HepG2 (cell line): ENCODE data around the gene MAPKAPK3.

ENCODE experiments used
- CBFB ChIP-seq: sonication (generic); formaldehyde crosslinking; IDR thresholded peaks from 2 replicates; pipeline ENCODE4 v1.4.0; 2020; ENCODE audit warnings: missing genetic modification reagents
- EP300 ChIP-seq, 3 experiments: sonication (generic) in 1 of 3; formaldehyde crosslinking in 1 of 3; IDR thresholded peaks; 2 replicates each; pipeline versions ENCODE4 v1.5.1 to v1.6.1; 2011 to 2020; ENCODE audit warnings: low read depth in 2 of 3, low read length in 2 of 3, borderline replicate concordance in 1 of 3, improper control_type of control experiment in 1 of 3, mild to moderate bottlenecking in 1 of 3, missing genetic modification reagents in 1 of 3, moderate library complexity in 1 of 3
- GLI4 ChIP-seq: sonication (generic); formaldehyde crosslinking; IDR thresholded peaks from 2 replicates; pipeline ENCODE4 v1.5.1; 2020; ENCODE audit warnings: missing genetic modification reagents, mild to moderate bottlenecking, moderate library complexity, borderline replicate concordance
- KDM5A ChIP-seq: fragments of 200-600 bp; sonication (generic); IDR thresholded peaks from 2 replicates; pipeline ENCODE4 v1.7.0; 2018; ENCODE audit warnings: antibody characterized with exemption, mild to moderate bottlenecking, low read length, borderline replicate concordance
- NFKB2 ChIP-seq: sonication (generic); formaldehyde crosslinking; IDR thresholded peaks from 2 replicates; pipeline ENCODE4 v1.4.0; 2020; ENCODE audit warnings: missing genetic modification reagents, borderline replicate concordance
- POLR2A ChIP-seq, 2 experiments: IDR thresholded peaks; 2 replicates each; pipeline ENCODE4 v1.6.1; 2011; ENCODE audit warnings: low read depth in 2 of 2, low read length in 2 of 2, mild to moderate bottlenecking in 1 of 2, moderate library complexity in 1 of 2; ENCODE audit not compliant: insufficient read depth in 1 of 2
- SP1 ChIP-seq, 2 experiments: fragments of 450-650 bp in 1 of 2; sonication (generic) in 1 of 2; formaldehyde crosslinking in 1 of 2; IDR thresholded peaks; 2 replicates each; pipeline versions ENCODE4 v1.4.0 to v1.6.1; 2016 to 2020; ENCODE audit warnings: missing genetic modification reagents in 1 of 2
- ZNF274 ChIP-seq: sonication (generic); formaldehyde crosslinking; IDR thresholded peaks from 2 replicates; pipeline ENCODE4 v1.5.1; 2020; ENCODE audit warnings: mild to moderate bottlenecking, missing genetic modification reagents
- TF ChIP-seq, protein P1 (sequence below): sonication (generic); formaldehyde crosslinking; IDR thresholded peaks from 2 replicates; pipeline ENCODE4 v1.5.0; 2020; ENCODE audit warnings: mild to moderate bottlenecking, missing genetic modification reagents, moderate library complexity
- TF ChIP-seq, protein P2 (sequence below): IDR thresholded peaks from 2 replicates; pipeline ENCODE4 v1.6.1; 2012; ENCODE audit warnings: inconsistent platforms
- TF ChIP-seq, protein P3 (sequence below): sonication (generic); formaldehyde crosslinking; IDR thresholded peaks from 2 replicates; pipeline ENCODE4 v1.4.0; 2020; ENCODE audit warnings: mild to moderate bottlenecking, missing genetic modification reagents

DNA sequence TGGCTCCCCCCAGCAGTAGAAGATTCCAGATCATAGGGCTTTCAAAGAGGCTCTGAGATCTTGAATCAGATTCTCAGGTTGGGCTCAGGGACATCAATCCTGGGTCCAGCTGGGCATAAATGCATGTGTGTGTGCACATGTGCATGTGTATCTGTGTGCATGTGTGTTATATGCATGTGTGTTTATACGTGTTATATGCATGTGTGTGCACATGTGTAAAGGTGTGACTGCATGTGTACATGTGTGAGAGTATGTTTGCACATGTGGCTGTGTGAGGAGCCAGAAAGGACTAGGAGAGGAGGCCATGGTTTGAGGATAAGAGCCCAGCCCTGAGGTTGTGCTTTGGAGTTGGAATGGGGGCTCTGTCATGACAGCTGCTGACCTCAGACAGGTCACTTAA lies 1.8 kb upstream of the MAPKAPK3 start:
- TF ChIP-seq CBFB, result no peak
- TF ChIP-seq SP1 (IDR thresholded peaks at IDR 0.05), result no peak
- TF ChIP-seq SP1 (CRISPR knock-in tag; IDR thresholded peaks at IDR 0.05), result no peak
- TF ChIP-seq, protein P1, sequence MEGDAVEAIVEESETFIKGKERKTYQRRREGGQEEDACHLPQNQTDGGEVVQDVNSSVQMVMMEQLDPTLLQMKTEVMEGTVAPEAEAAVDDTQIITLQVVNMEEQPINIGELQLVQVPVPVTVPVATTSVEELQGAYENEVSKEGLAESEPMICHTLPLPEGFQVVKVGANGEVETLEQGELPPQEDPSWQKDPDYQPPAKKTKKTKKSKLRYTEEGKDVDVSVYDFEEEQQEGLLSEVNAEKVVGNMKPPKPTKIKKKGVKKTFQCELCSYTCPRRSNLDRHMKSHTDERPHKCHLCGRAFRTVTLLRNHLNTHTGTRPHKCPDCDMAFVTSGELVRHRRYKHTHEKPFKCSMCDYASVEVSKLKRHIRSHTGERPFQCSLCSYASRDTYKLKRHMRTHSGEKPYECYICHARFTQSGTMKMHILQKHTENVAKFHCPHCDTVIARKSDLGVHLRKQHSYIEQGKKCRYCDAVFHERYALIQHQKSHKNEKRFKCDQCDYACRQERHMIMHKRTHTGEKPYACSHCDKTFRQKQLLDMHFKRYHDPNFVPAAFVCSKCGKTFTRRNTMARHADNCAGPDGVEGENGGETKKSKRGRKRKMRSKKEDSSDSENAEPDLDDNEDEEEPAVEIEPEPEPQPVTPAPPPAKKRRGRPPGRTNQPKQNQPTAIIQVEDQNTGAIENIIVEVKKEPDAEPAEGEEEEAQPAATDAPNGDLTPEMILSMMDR (CRISPR knock-in tag), result no peak
- no peak for TF ChIP-seq EP300 (IDR thresholded peaks at IDR 0.05; ENCODE audit: low read depth in 2 of 2, low read length in 2 of 2)
- TF ChIP-seq EP300 (CRISPR knock-in tag; IDR thresholded peaks at IDR 0.05; ENCODE audit: borderline replicate concordance), result no peak
- TF ChIP-seq, protein P2, sequence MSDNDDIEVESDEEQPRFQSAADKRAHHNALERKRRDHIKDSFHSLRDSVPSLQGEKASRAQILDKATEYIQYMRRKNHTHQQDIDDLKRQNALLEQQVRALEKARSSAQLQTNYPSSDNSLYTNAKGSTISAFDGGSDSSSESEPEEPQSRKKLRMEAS, result no peak
- no peak for TF ChIP-seq ZNF274
- TF ChIP-seq POLR2A (IDR thresholded peaks at IDR 0.05; ENCODE audit: insufficient read depth in 1 of 2, low read depth in 2 of 2, low read length in 2 of 2), result no peak
- TF ChIP-seq, protein P3, sequence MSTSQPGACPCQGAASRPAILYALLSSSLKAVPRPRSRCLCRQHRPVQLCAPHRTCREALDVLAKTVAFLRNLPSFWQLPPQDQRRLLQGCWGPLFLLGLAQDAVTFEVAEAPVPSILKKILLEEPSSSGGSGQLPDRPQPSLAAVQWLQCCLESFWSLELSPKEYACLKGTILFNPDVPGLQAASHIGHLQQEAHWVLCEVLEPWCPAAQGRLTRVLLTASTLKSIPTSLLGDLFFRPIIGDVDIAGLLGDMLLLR (CRISPR knock-in tag), result no peak
- TF ChIP-seq KDM5A, result no peak
- no peak for TF ChIP-seq GLI4 (CRISPR knock-in tag)
- TF ChIP-seq NFKB2, result no peak
